UCSD-AML1 (cell line): ENCODE results near the gene DPP6.
A peak's percentile ranks its signal among the peaks of the same experiment; 100 is the strongest.
"Not testable (repeated sequence)": the region's sequence is repeated elsewhere in the genome, so short reads cannot be mapped to it uniquely, and the experiment has no call there.

Experiments used
- DNase-seq: peaks from one replicate; lab custom pipeline; 2025; ENCODE audit not compliant: unreplicated experiment; lab: John Stamatoyannopoulos, UW

DPP6 gene

DNA sequence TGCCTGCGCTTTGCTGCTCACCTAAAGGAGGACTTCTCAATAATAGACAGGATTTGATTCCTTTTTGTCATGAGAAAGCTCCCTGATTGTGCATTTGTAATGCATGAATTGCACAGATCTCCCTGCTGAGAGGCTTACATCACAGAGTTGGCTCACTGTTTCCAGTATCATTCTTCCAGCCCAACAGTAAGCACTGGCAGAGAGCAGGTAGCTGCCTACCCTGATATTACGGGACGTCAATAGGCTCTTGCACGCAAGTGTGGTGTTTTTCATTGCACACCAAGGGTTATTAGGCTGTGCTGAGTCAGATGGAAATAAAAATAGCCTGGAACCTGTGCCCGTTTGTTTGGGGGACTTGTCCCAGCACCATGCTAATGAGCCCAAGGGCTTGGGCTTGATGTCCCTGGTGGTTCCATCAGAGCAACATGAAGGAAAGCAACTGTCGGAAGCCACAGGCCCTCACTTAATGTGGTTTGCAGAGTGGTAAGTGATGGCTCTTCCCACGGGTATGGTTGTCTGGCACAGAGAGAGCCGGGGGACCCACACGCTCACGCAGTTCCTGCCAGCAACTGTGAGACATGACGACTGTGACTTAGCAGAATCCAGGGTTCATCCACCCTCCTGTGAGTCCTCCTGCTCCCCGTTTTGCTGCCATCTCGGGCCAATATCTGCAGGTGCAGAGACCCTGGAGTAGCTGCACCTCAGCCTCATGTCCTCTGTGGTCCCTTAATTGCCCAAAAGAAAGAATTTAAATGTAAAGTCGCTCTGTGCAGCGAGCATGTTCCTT, 20.4 kb downstream of the DPP6 start:
- not testable (repeated sequence) for DNase-seq

DNA sequence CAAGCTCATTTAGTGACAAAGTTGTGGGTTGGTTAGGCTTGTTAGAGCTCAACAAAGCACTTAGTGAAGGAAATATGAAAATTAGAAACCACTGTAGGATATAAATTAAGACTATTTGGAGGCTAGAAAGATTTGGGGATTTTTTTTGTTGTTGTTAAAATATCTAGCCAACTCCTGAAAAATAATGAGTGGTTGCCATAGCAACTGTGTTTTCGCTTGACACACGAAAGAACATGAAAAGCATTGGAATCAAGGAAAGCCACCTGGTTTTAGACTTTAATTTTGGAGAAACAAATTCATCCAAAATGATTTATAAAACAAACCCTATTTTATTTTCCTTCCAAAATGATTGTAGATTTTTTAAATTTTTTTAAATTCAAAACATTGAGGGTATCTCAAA, 26.3 kb downstream of the DPP6 start:
- DNase-seq = not testable (repeated sequence)

DNA sequence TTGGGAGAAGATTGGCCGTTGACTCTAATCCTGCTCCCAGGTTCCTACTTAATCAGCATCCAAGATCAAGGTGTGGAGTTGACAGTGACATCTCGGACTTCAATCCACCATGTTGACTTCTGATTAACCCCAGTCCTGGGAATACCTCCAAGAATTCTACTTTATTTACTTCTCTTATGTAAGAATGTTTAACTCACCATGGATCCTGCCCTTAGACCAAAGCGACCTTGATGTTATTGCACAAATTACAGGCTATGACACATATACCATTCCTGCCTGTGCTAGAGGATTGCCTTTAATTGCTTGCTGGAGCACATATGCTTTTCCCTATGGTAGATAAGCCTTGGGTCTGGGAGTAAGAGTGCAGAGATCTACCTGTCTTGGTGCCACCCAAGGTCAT, 28.1 kb downstream of the DPP6 start:
- not testable (repeated sequence) for DNase-seq

DNA sequence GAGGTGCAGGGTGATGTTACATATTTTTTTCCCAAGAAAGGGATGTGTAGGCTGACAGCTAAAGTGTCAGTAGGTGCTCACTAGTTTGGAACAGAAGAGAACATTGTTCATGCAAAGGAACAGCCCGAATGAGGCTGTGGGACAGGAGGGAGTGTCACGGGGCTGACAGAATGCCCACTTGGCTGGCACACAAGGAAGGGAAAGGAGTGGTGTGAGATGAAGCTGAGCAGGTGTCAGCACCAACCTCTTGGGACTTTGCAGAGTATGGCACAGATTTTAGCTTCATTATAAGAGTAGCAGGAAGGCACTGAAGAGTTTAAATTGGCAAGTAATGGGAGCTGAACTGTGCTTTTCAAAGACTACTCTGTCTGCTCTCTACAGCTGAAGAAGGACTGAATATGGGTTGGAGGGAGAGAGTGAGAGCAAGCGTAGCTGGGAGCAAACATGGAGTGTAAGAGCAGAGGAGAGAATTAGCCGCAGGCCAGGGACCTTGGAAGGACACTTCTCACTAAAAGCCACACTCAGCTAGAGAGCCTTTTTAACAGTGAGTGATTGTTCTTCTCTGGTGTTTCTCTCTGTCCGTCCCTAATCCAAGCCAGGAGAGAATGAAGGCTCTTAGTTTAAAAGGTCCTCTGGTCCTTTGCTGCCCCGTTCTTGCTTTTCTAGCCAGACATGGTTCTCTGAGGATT, 35.0 kb downstream of the DPP6 start:
- not testable (repeated sequence) for DNase-seq

DNA sequence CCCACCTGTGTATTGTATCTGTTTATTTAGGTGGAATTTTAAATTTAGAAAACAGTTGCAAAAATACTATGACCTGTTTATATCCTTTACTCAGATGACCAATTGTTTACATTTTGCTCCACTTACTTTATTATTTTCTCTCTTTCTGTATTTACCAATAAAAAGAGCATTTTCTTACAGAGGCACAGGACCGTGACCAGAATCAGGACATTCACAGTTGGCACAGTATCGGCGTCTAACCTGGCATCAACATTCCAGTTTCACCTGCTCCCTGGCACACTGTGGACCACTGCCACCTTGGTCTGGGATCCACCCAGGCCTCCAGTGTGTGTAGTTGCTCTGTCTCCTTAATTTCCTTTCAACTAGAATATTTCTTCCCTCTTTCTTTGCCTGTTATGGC, 39.9 kb downstream of the DPP6 start:
- DNase-seq = not testable (repeated sequence)

DNA sequence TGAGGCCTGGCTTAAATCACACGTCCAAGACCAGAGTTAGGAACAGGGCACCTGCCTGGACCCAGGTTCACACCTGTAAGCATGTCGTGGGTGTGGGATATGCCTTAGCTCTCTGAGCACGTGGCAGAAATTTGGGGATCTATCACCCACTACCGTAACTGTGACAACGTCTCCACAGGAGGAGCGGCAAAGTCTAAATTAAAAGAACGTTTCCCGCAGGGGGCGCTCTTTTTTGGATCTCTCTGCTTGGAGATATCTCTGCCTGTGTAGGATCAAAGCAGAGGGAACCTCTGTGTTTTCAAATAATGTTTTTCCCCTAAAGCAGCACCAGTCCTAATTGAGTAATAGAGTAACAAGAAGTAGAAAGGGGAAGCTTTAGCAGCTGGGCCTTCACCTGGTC, 43.0 kb downstream of the DPP6 start:
- not testable (repeated sequence) for DNase-seq

DNA sequence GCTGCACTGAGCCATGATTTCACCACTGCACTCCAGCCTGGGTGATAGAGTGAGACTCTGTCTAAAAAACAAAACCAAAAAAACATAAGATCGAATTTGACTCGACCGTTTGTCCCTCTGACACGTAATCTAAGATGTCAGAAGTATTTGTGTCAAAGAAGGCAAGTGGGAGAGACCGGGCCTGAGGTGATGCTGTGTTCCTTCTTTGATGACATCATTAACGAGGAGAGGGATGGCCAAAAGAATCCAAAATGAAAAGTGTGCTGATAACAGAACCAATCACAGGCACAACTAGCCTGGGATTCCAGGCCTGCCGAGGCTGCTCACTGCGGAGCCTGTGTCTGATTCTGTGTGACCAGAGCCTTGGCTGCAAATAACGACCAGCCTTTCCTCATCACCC, 52.9 kb downstream of the DPP6 start:
- DNase-seq = not testable (repeated sequence)

DNA sequence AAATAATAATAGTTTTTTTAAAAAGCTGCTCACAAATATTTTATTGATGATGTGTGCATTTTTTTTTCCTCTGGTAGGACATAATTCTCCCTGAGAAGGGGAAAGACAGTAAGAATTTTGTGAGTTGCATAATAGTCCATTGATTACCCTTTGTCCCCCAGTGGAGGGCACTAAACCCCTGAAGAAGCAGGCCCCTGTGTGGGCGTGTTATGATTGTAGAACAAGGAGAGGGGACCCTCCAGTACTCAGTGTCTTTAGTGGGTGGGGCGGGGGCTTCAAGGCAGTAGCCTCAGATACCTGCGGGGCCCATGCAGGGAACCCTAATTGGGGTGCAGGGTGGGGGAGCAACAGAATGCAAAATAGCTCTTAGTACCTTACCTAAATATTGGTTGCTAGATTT, 57.4 kb downstream of the DPP6 start:
- not testable (repeated sequence) for DNase-seq

DNA sequence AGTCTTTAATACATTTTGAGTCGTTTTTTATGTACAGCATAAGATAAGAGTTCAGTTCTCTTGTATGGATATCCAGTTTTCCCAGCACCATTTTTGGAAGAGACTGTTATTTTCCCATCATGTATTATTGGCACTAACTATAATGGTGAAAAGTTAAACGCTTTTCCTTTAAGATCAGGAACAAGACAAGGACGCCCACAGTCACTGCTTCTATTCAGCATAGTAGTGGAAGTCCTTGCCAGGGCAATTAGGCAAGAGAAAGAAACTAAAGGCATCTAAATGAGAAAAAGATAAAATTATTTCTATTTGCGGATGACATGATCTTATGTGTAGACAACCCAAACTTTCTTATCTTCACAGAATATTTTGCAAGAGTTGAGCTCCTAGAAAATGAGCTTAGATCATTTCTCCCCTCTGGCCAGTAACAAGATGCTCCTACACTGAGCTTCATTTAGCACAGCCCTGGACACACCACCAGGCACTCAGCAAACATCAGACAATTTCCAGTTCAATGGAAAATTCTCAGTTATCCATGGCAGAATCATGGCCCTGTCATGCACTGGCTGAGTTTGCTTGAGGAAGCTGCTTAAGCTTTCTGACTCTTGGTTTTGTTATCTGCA, 61.6 kb downstream of the DPP6 start:
- DNase-seq = not testable (repeated sequence)

DNA sequence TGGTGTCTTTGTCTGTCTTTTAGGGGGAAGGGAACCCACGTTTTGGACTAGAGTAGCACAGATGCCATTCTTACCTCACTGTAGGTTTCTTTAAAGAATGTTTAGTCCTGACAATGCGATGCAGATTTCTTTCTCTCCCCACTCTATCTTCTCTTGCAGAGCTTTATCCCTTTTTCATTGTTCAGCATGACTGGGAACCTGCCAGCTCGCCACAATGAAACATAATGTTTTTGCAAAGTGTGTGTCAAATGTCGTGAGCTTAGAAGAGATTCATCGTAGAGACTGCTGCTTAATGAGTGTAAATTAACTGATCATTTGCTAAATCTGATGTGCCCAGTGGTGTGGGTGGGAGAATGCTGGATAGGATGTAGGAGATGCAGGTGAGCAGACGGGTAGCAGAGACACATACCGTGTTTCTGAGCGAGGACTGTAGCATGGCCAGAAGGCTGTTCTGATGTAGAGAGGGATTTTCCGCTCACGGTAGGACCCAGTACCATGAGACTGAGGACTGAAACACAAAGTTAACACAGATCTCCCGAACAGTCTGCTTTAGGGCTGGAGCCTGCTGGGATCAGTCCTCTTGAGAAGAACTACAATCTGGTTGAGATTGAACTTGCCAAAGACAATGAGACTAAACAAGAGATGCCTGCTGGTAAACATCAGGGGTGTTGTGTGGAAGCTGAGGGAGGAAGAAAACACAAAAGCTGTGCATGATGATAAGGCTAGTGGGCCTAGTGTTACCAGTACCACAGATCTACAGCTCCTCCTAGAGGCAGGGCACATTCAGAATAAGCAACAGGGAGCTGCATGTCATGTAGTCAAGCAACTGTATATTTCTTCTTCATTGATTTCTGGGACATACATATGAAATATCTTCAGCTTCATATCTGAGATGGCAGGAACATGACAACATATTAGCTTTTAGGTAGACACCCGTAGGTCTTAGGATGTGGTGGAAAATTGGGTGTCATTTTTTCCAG, 65.5 kb downstream of the DPP6 start:
- DNase-seq = not testable (repeated sequence)

DNA sequence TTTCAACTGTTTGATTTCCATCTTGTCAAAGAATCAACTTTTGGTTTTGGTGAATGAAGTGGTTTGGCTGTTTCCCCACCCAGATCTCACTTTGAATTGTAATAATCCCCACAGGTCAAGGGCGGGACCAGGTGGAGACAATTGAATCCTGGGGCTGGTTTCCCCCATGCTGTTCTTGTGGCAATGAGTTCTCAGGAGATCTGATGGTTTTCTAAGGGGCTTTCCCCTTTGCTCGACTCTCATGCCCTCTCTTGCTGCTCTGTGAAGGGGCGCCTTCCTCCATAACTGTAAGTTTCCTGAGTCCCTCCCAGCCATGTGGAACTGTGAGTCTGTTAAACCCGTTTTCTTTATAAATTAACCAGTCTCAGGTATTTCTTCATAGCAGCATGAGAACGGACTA, 68.6 kb downstream of the DPP6 start:
- not testable (repeated sequence) for DNase-seq

DNA sequence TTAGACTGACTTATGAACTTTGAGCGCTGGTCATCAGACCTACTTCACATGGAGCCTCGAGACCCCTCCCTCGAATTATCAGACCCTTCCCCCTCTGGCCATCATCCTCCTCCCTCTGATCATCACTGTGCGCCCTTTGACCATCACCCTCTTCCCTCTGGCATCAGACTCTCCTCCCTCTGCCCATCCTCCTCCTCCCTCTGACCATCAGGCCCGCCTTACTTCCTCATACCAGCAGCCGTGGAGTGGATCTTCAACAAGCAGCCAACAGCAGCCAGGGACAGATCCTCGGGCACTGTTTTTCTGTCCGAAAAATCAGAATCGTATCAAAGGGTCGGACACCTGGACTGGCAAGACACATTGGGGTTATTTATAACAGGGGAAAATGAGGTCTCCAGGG, 70.5 kb downstream of the DPP6 start:
- DNase-seq = not testable (repeated sequence)

DNA sequence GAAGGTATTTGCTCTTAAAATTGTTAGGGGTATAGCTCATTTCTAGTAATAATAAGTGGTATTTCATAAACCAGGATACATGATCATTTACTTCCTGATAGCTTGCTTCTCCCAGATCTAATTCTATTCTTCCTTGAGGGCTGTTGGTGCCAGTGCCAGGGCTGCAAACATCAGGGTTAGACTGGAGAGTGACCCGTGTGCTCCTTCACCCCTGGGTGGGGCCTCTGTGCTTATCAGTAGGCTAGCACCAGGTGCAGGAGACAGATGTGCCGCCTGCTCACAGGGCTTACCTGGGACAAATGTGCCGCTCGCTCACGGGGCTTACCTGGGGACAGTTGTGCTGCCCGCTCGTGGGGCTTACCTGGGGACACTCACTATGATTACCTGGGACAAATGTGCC, 71.2 kb downstream of the DPP6 start:
- DNase-seq = not testable (repeated sequence)

DNA sequence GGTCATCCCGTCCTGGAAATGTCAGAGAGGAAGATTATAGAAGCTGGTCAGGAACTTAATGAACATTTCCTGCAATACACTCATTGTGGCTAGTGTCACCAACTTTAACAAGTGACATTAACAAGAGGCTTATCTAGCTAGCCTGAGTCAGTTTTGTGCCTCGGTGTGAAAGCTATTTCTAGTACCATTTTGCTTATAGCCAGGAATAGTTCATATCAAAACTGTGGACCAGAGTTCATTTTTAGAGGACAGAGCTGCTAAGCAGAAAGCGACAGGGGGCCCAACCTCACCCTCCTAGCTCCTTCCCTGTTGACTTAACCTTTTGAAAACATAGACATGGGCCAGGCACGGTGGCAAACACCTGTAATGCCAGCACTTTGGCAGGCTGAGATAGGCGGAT, 76.9 kb downstream of the DPP6 start:
- DNase-seq = not testable (repeated sequence)

DNA sequence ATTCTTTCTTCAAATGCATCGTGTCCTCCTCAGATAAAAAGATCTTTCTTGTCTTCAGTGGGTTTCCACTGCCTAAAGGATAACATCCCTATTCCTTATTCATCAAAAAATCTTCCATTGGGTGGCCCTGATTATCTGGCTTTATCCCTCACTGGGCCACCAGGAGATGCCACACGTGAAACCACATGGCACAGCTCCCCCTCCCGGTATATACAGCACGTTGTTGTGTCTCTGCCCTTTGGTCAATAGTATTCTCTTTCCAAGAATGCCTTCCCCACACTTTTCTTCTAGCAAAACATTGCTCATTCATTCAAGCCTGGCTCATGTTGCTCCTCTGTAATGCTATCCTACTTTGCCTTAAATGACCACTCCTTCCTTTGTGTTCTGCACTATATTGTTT, 80.4 kb downstream of the DPP6 start:
- DNase-seq = not testable (repeated sequence)

DNA sequence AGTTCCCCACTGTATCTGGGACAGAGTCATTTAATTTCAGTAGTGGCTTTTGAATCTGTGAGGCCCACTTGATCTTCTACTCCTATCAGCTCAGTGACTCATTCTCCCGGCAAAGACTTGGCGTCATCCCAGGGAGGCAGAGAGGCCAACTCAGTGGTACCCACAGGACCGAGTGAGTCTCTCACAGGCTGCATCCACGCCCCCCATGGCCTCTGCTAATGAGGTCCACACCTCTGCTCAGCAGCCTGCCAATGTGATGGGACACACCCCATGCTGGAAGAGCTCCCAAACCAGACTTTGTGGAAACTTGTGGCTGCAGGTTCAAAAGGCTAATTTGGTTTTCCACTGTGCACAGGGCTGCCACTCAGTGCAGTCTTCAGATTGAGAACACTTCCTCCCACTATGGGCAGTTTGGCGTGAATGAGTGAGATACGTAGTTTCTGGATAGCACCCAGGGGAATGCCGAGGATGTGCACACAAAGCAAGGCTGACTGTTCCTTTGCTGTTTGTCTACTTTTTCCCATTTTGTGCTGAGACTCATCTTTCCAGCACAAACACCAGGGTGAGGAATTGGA, 81.6 kb downstream of the DPP6 start:
- DNase-seq = not testable (repeated sequence)

DNA sequence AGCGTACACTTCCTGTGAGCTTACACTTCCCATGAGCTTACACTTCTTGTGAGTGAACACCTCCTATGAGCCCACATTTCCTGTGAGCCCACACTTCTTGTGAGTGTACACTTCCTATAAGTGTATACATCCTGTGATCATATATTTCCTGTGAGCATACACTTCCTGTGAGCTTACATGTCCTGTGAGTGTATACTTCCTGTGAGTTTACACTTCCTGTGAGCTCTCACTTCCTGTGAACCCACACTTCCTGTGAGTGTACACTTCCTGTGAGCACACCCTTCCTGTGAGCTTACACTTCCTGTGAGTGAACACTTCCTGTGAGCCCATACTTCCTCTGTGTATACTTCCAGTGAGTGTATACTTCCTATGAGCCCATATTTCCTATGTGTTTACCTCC, 82.5 kb downstream of the DPP6 start:
- not testable (repeated sequence) for DNase-seq

DNA sequence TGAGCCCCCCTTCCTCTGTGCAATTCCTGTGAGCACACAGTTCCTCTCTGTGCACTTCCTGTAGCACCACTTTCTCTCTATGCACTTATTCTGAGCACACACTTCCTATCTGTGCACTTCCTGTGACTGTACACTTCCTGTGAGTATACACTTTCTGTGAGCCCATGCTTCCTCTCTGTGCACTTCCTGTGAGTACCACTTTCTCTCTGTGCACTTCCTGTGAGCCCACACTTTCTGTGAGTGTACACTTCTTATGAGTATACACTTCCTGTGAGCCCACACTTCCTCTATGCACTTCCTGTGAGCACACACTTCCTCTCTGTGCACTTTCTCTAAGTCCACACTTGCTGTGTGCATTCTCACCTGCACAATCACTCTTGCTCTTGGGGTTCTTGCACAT, 83.4 kb downstream of the DPP6 start:
- not testable (repeated sequence) for DNase-seq

DNA sequence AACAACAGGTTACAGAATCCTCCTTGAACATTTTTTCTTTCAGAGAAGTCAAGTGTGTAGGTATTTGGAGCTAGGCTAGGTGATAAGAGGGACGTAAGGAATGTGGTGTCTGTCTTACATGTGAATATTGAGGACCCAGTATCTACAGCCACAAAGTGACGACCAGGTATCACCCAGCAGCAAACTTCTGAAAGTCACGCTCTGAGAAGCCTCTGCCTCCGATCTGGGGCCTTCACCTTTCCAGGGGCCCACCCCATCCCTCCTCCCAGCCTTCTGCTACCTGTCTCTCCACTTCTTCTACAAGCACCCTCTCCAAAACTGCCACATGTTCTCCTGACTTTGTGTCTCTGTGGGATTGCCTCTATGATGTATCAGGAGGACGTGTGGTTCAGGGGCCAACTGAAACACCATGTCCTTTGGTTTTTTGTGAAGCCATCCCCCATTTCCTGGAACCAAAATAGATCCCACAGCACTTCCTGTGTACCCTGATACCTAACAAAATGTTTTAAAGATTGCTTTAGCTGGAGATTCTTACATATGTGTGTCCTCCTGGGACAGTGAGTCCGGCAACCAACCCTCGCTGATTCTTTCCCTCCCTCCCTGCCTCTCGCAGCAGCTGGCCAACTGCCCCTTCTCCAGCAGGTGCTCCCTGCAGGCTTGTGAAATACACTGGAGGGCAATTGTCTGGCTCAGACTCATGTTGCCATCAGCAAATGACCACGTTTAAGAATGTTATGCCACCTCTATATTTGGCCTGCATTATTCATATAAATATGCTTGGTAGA, 93.9 kb downstream of the DPP6 start:
- peak; percentile 8 for DNase-seq

DNA sequence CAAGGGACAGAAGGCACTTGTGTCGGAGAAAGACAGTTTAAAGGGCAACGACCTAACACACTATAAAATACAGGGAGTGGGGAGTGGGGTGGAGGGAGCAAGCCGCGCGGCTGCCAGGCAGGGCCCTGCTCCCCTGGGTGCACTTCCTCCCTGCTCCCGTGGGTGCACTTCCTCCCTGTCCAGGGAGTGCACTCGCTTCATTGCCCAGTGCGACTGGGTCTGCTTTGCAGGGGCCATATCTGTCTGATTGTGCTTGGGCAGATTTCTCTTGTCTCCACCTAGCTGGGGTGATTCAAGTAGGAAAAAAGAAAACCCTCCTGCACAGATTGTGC, 94.5 kb downstream of the DPP6 start:
- not testable (repeated sequence) for DNase-seq
